HTERT RPE-1 (cell line): ENCODE measurements around the gene USP17L13.
"Not testable (repeated sequence)": the region's sequence is repeated elsewhere in the genome, so short reads cannot be mapped to it uniquely, and the experiment has no call there.

Experiments
- in situ Hi-C: fragments of 300-500 bp; cut with MboI; formaldehyde crosslinking; loops from 4 replicates; pipeline ENCODE4 v1.14.3; 2020; ENCODE audit warnings: low sequenced_read_pairs

Gene USP17L13, protein sequence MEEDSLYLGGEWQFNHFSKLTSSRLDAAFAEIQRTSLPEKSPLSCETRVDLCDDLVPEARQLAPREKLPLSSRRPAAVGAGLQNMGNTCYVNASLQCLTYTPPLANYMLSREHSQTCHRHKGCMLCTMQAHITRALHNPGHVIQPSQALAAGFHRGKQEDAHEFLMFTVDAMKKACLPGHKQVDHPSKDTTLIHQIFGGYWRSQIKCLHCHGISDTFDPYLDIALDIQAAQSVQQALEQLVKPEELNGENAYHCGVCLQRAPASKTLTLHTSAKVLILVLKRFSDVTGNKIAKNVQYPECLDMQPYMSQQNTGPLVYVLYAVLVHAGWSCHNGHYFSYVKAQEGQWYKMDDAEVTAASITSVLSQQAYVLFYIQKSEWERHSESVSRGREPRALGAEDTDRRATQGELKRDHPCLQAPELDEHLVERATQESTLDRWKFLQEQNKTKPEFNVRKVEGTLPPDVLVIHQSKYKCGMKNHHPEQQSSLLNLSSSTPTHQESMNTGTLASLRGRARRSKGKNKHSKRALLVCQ

DNA sequence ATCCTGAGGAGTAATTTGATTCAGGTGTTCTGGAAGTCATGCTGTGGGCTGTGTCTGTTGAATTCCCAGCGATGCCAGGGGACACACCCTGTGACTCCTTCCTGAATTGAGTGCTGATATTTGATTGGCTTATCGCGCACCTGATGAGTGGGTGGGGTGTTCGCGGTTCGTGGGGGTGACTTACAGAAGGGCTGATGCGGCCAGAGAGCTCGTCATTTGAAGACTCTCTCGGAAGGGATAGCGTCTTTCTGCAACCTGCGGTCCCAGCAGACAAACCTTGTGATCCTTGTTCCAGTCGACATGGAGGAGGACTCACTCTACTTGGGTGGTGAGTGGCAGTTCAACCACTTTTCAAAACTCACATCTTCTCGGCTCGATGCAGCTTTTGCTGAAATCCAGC is at the start of gene USP17L13:
Gene USP17L13, plus strand, starts transcription at position 301 of the 400 bp plus-strand sequence. Its CDS starts 0 bp downstream, at position 301.
- in situ Hi-C loops = not testable (repeated sequence)

DNA sequence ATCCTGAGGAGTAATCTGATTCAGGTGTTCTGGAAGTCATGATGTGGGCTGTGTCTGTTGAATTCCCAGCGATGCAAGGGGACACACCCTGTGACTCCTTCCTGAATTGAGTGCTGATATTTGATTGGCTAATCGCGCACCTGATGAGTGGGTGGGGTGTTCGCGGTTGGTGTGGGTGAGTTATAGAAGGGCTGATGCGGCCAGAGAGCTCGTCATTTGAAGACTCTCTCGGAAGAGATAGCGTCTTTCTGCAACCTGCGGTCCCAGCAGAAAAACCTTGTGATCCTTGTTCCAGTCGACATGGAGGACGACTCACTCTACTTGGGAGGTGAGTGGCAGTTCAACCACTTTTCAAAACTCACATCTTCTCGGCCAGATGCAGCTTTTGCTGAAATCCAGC is 14.3 kb upstream of the USP17L13 start, which contains the start of gene USP17L10:
Gene USP17L10, plus strand, starts transcription at position 301 of the 400 bp plus-strand sequence. Its CDS starts 0 bp downstream, at position 301.
- in situ Hi-C loops = not testable (repeated sequence)

DNA sequence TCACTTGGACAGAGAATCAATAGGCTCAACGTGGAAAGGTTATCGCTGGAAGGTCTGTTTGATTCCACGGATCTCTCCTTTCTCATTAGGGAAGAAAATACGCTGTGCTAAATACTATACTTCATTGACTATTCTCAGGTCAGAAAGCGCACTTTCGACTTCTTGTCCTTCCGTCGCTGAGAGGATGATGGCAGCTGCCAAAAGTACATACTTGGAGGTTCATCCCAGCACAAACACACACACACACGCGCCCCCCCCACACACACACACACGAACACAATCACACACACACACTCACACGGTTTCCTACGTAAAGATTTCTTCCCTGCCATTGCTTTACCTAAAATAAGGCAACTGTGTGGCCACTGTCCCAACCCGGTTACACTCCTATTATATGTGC is 10.0 kb upstream of the USP17L13 start:
- in situ Hi-C loops = not testable (repeated sequence)

DNA sequence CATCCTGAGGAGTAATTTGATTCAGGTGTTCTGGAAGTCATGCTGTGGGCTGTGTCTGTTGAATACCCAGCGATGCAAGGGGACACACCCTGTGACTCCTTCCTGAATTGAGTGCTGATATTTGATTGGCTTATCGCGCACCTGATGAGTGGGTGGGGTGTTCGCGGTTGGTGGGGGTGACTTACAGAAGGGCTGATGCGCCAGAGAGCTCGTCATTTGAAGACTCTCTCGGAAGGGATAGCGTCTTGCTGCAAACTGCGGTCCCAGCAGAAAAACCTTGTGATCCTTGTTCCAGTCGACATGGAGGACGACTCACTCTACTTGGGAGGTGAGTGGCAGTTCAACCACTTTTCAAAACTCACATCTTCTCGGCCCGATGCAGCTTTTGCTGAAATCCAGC is 9.6 kb upstream of the USP17L13 start, which contains the start of gene USP17L11:
Gene USP17L11, plus strand, starts transcription at position 301 of the 400 bp plus-strand sequence. Its CDS starts 0 bp downstream, at position 301.
- in situ Hi-C loops = not testable (repeated sequence)

- in situ Hi-C loops = not testable (repeated sequence)
Observed at GRCh38 chr4:9219852-9220251, 4.8 kb upstream of the USP17L13 start, which contains the start of gene USP17L12. Gene USP17L12, plus strand, starts transcription at chr4:9220152. Its CDS starts 0 bp downstream, at chr4:9220152.

DNA sequence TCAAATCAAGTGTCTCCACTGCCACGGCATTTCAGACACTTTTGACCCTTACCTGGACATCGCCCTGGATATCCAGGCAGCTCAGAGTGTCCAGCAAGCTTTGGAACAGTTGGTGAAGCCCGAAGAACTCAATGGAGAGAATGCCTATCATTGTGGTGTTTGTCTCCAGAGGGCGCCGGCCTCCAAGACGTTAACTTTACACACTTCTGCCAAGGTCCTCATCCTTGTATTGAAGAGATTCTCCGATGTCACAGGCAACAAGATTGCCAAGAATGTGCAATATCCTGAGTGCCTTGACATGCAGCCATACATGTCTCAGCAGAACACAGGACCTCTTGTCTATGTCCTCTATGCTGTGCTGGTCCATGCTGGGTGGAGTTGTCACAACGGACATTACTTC is 5.6 kb downstream of the USP17L13 start:
- in situ Hi-C loops = not testable (repeated sequence)

DNA sequence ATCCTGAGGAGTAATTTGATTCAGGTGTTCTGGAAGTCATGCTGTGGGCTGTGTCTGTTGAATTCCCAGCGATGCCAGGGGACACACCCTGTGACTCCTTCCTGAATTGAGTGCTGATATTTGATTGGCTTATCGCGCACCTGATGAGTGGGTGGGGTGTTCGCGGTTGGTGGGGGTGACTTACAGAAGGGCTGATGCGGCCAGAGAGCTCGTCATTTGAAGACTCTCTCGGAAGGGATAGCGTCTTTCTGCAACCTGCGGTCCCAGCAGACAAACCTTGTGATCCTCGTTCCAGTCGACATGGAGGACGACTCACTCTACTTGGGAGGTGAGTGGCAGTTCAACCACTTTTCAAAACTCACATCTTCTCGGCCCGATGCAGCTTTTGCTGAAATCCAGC is 9.4 kb downstream of the USP17L13 start, which contains the start of gene USP17L15:
Gene USP17L15, plus strand, starts transcription at position 301 of the 400 bp plus-strand sequence. Its CDS starts 0 bp downstream, at position 301.
- in situ Hi-C loops = not testable (repeated sequence)

- in situ Hi-C loops = not testable (repeated sequence)
Observed at GRCh38 chr4:9238461-9238860, 13.8 kb downstream of the USP17L13 start.

- in situ Hi-C loops = not testable (repeated sequence)
Observed at GRCh38 chr4:9243579-9243978, 18.9 kb downstream of the USP17L13 start, which contains the start of gene USP17L17. Gene USP17L17, plus strand, starts transcription at chr4:9243879. Its CDS starts 0 bp downstream, at chr4:9243879.

- in situ Hi-C loops = not testable (repeated sequence)
Observed at GRCh38 chr4:9247953-9248680, 23.4 kb downstream of the USP17L13 start, which contains the start of gene USP17L18. Gene USP17L18, plus strand, starts transcription at chr4:9248630. Its CDS starts 0 bp downstream, at chr4:9248630.

GRCh38 chr4:9253078-9253477 is 28.4 kb downstream of the USP17L13 start, which contains the start of gene USP17L19:
Gene USP17L19, plus strand, starts transcription at chr4:9253378. Its CDS starts 0 bp downstream, at chr4:9253378.
- in situ Hi-C loops = not testable (repeated sequence)

DNA sequence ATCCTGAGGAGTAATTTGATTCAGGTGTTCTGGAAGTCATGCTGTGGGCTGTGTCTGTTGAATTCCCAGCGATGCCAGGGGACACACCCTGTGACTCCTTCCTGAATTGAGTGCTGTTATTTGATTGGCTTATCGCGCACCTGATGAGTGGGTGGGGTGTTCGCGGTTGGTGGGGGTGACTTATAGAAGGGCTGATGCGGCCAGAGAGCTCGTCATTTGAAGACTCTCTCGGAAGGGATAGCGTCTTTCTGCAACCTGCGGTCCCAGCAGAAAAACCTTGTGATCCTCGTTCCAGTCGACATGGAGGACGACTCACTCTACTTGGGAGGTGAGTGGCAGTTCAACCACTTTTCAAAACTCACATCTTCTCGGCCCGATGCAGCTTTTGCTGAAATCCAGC is 33.1 kb downstream of the USP17L13 start, which contains the start of gene USP17L20:
Gene USP17L20, plus strand, starts transcription at position 301 of the 400 bp plus-strand sequence. Its CDS starts 0 bp downstream, at position 301.
- in situ Hi-C loops = not testable (repeated sequence)

DNA sequence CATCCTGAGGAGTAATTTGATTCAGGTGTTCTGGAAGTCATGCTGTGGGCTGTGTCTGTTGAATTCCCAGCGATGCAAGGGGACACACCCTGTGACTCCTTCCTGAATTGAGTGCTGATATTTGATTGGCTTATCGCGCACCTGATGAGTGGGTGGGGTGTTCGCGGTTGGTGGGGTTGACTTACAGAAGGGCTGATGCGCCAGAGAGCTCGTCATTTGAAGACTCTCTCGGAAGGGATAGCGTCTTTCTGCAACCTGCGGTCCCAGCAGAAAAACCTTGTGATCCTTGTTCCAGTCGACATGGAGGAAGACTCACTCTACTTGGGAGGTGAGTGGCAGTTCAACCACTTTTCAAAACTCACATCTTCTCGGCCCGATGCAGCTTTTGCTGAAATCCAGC is 37.9 kb downstream of the USP17L13 start, which contains the start of gene USP17L21:
Gene USP17L21, plus strand, starts transcription at position 301 of the 400 bp plus-strand sequence. Its CDS starts 0 bp downstream, at position 301.
- in situ Hi-C loops = not testable (repeated sequence)

DNA sequence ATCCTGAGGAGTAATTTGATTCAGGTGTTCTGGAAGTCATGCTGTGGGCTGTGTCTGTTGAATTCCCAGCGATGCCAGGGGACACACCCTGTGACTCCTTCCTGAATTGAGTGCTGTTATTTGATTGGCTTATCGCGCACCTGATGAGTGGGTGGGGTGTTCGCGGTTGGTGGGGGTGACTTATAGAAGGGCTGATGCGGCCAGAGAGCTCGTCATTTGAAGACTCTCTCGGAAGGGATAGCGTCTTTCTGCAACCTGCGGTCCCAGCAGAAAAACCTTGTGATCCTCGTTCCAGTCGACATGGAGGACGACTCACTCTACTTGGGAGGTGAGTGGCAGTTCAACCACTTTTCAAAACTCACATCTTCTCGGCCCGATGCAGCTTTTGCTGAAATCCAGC is 42.6 kb downstream of the USP17L13 start, which contains the start of gene USP17L22:
Gene USP17L22, plus strand, starts transcription at position 301 of the 400 bp plus-strand sequence. Its CDS starts 0 bp downstream, at position 301.
- in situ Hi-C loops = not testable (repeated sequence)

DNA sequence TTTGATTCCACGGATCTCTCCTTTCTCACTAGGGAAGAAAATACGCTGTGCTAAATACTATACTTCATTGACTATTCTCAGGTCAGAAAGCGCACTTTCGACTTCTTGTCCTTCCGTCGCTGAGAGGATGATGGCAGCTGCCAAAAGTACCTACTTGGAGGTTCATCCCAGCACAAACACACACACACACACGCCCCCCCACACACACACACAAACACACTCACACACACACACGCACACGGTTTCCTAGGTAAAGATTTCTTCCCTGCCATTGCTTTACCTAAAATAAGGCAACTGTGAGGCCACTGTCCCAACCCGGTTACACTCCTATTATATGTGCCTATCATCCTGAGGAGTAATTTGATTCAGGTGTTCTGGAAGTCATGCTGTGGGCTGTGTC is 47.0 kb downstream of the USP17L13 start:
- in situ Hi-C loops = not testable (repeated sequence)
